GM12878 (cell line): Measurements from ENCODE around the gene GOLGA6D. TPM values are rescaled to one million over a fixed set of nuclear protein-coding genes. Genes with fewer than 3 reads are reported as not detected.

Experiments used
- ATF2 ChIP-seq: IDR thresholded peaks from 2 replicates; pipeline ENCODE4 v1.6.1; 2012; ENCODE audit warnings: low read length, inconsistent platforms
- ATF3 ChIP-seq: IDR thresholded peaks from 2 replicates; pipeline ENCODE4 v1.6.1; 2011; ENCODE audit warnings: low read depth, mild to moderate bottlenecking, low read length, moderate library complexity, borderline replicate concordance; ENCODE audit errors: extremely low read depth
- HCFC1 ChIP-seq: fragments of 150-350 bp; IDR thresholded peaks from 2 replicates; pipeline ENCODE4 v1.6.1; 2014; ENCODE audit warnings: low read length
- MYC ChIP-seq: IDR thresholded peaks from 2 replicates; pipeline ENCODE4 v1.6.1; 2011; ENCODE audit warnings: mild to moderate bottlenecking, low read length, moderate library complexity, inconsistent platforms; ENCODE audit not compliant: insufficient read depth, insufficient replicate concordance, insufficient read length, severe bottlenecking
- NR2F1 ChIP-seq: fragments of 450-650 bp; conservative IDR thresholded peaks from 2 replicates; pipeline ENCODE4 v1.6.1; 2017; ENCODE audit warnings: mild to moderate bottlenecking
- RAD51 ChIP-seq: fragments of 450-650 bp; IDR thresholded peaks from 2 replicates; pipeline ENCODE4 v1.6.1; 2016; ENCODE audit warnings: moderate library complexity, mild to moderate bottlenecking, inconsistent platforms
- SMARCA5 ChIP-seq: fragments of 450-650 bp; IDR thresholded peaks from 2 replicates; pipeline ENCODE4 v1.6.1; 2017; ENCODE audit warnings: mild to moderate bottlenecking
- TAF1 ChIP-seq: IDR thresholded peaks from 2 replicates; pipeline ENCODE4 v1.6.1; 2011; ENCODE audit warnings: mild to moderate bottlenecking, low read depth, low read length, borderline replicate concordance
- ZBTB40 ChIP-seq: fragments of 450-650 bp; IDR thresholded peaks from 2 replicates; pipeline ENCODE4 v1.6.1; 2016; ENCODE audit warnings: mild to moderate bottlenecking, moderate library complexity, borderline replicate concordance
- polyA plus RNA-seq, 11 experiments: library from polyadenylated mRNA; depleted of rRNA in 4 of 11; unstranded in 6 of 11; stranded (reverse) in 5 of 11; fragments of >200 nt; fragmentation: Nextera tagmentation in 4 of 11; fragmentation: Illumina TruSeq in 1 of 11; extraction: Ambion mirVana in 4 of 11; extraction: Trizol in 1 of 11; gene quantifications; 1 replicate in 1 of 11; 2 replicates in 10 of 11; pipeline versions ENCODE4 v1.2.1 to v1.2.3, GENCODE V29; 2011 to 2016; ENCODE audit warnings: inconsistent platforms in 2 of 11, missing spikeins in 2 of 11, low read depth in 1 of 11
- total RNA-seq, 4 experiments: library from RNA; depleted of rRNA in 3 of 4; stranded (reverse); fragments of >200 nt in 3 of 4; fragmentation: Illumina TruSeq in 1 of 4; extraction: Trizol in 1 of 4; gene quantifications; 2 replicates each; pipeline versions ENCODE4 v1.2.1 to v1.2.3, GENCODE V29; 2013 to 2021

The GOLGA6D gene
- total and polyA plus RNA-seq, 10 of the 15 experiments (the other 5 are each of a cell fraction or from before 2014, with no cell fraction given), result not detected

GRCh38 chr15:75335705-75336355 is 53.2 kb downstream of the GOLGA6D start, which contains the start of gene COMMD4 (continued):
- TF ChIP-seq ATF3 (peak; percentile 96), MYC (no peak), ZBTB40 (peak; percentile 58; the same call in 1 of the 2 replicates), SMARCA5 (no peak), HCFC1 (peak; percentile 65), ATF2 (no peak), RAD51 (peak; percentile 99), NR2F1 (0 out of 2 replicates have a peak, but pooled peaks have one; percentile 19), TAF1 (peak; percentile 36; the same call in 1 of the 2 replicates)
- TF ChIP-seq, all 136 proteins: peak for 48
